Breast epithelium (tissue), 4 donors: ENCODE measurements around the gene SESN1. TPM values are rescaled to one million over a fixed set of nuclear protein-coding genes. Genes with fewer than 3 reads are reported as not detected.

ENCODE experiments used
- DNase-seq, 2 donors: peaks; one replicate each; pipeline ENCODE4 v3.0.0-alpha.2; 2019; ENCODE audit warnings: low spot score in 2 of 2
- H3K27ac ChIP-seq, 2 donors: fragments of 200-600 bp; sonication (generic) in 1 of 2; one replicate each; pipeline ENCODE4 v1.5.1; 2016 to 2019; ENCODE audit warnings: mild to moderate bottlenecking in 1 of 2
- H3K27me3 ChIP-seq, 2 donors: fragments of 200-600 bp; sonication (generic) in 1 of 2; one replicate each; pipeline versions ENCODE4 v1.5.1 to v1.6.0; 2017 to 2019; ENCODE audit warnings: control low read depth in 1 of 2, mild to moderate bottlenecking in 1 of 2
- H3K36me3 ChIP-seq: fragments of 200-600 bp; one replicate; pipeline ENCODE4 v1.5.1; 2019
- H3K4me1 ChIP-seq, 2 donors: fragments of 200-600 bp; sonication (generic); one replicate each; pipeline ENCODE4 v1.5.1; 2016 to 2019; ENCODE audit warnings: control low read depth in 1 of 2
- H3K4me3 ChIP-seq, 3 donors: fragments of 200-600 bp; sonication (generic); 1 replicate in 2 of 3; 2 replicates in 1 of 3; pipeline ENCODE4 v1.5.1; 2016 to 2019; ENCODE audit warnings: mild to moderate bottlenecking in 3 of 3, moderate library complexity in 2 of 3
- H3K9me3 ChIP-seq, 2 donors: fragments of 200-600 bp; sonication (generic) in 1 of 2; one replicate each; pipeline ENCODE4 v1.5.1; 2016 to 2019; ENCODE audit warnings: control low read depth in 1 of 2
- POLR2A ChIP-seq: fragments of 450-650 bp; IDR thresholded peaks from one replicate; pipeline ENCODE4 v1.6.1; 2016; ENCODE audit warnings: antibody characterized with exemption, mild to moderate bottlenecking, moderate library complexity
- POLR2AphosphoS5 ChIP-seq, 3 donors: sonication (generic); formaldehyde crosslinking; IDR thresholded peaks; one replicate each; pipeline ENCODE4 v1.6.1; 2017; ENCODE audit warnings: antibody characterized with exemption in 3 of 3
- intact Hi-C: fragments of 100-400 bp; cut with DNase I; formaldehyde crosslinking; loops from one replicate; pipeline ENCODE4 v1.15.1; 2023; ENCODE audit warnings: low total_unique reads
- total RNA-seq, 3 donors: library from RNA; depleted of rRNA; stranded (reverse); fragments of >200 nt; gene quantifications; one replicate each; pipeline ENCODE4 v1.1.0, GENCODE V29; 2016
- TF ChIP-seq, protein P1 (sequence below), 3 donors: fragments of 450-650 bp; IDR thresholded peaks; one replicate each; pipeline ENCODE4 v1.5.1; 2016 to 2017; ENCODE audit warnings: antibody characterized with exemption in 3 of 3, mild to moderate bottlenecking in 3 of 3, moderate library complexity in 3 of 3

SESN1 gene
- total RNA-seq, 3 donors from 2014 or later: 70.8 to 141 (median 108) TPM

DNA sequence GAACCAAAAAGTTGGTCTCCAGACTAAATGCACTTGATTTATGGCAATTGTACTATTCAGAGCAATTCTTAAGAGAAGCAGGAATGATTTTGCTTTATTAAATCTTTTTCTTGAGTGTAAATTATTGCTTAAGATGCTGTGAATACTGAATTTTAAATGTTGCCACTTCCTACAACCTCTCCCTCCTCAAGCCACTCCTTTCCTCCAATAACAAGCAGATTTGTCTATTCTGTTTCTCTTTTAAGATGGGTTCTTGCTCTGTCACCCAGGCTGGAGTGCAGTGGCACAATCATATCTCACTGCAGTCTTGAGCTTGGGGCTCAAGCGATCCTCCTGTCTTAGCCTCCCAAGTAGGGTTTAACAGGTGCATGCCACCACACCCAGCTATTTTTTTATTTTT lies 65.3 kb downstream of the SESN1 start:
- Histone ChIP-seq H3K36me3 (no peaks in the 10 kb centered on the region), H3K27me3 (no peaks in the 10 kb centered on the region), H3K9me3 (no peaks in the 10 kb centered on the region), H3K4me1 (no peaks in the 10 kb centered on the region), H3K4me3 (no peak overlapping the region), H3K27ac (no peak overlapping the region)
- DNase-seq: no peak
- intact Hi-C loops: no loop called here
- TF ChIP-seq POLR2A (no peak), POLR2AphosphoS5 (IDR thresholded peaks at IDR 0.05) (no peak)
- TF ChIP-seq, protein P1, sequence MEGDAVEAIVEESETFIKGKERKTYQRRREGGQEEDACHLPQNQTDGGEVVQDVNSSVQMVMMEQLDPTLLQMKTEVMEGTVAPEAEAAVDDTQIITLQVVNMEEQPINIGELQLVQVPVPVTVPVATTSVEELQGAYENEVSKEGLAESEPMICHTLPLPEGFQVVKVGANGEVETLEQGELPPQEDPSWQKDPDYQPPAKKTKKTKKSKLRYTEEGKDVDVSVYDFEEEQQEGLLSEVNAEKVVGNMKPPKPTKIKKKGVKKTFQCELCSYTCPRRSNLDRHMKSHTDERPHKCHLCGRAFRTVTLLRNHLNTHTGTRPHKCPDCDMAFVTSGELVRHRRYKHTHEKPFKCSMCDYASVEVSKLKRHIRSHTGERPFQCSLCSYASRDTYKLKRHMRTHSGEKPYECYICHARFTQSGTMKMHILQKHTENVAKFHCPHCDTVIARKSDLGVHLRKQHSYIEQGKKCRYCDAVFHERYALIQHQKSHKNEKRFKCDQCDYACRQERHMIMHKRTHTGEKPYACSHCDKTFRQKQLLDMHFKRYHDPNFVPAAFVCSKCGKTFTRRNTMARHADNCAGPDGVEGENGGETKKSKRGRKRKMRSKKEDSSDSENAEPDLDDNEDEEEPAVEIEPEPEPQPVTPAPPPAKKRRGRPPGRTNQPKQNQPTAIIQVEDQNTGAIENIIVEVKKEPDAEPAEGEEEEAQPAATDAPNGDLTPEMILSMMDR (IDR thresholded peaks at IDR 0.05): no peak

DNA sequence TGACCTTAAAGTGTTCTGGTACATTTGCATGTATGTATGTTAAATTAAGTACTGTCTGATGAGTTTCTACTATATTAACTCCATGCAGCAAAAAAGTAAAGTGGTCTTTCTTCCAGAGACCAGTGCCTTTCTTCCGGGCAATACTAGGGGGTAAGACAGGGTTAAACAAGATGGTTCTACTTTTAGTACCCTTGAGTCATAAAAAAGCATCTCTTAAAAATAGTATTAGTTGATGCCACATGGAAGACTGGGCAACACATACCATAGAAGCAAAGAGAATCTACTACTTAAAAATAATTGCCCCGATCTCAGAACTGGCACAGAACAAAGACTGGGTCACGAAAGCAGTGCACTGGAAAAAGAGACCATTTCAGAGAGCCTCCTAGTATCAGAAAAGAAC lies 66.2 kb downstream of the SESN1 start:
- no peak overlapping the region for H3K4me3 ChIP-seq
- no peak overlapping the region for H3K27ac ChIP-seq
- no peak for DNase-seq
- H3K27me3 ChIP-seq: no peaks in the 10 kb centered on the region
- H3K9me3 ChIP-seq: no peaks in the 10 kb centered on the region
- H3K36me3 ChIP-seq: no peaks in the 10 kb centered on the region
- intact Hi-C loops: no loop called here
- TF ChIP-seq, protein P1 (IDR thresholded peaks at IDR 0.05): no peak
- TF ChIP-seq POLR2AphosphoS5 (IDR thresholded peaks at IDR 0.05): no peak
- no peak for TF ChIP-seq POLR2A
- H3K4me1 ChIP-seq: no peaks in the 10 kb centered on the region

DNA sequence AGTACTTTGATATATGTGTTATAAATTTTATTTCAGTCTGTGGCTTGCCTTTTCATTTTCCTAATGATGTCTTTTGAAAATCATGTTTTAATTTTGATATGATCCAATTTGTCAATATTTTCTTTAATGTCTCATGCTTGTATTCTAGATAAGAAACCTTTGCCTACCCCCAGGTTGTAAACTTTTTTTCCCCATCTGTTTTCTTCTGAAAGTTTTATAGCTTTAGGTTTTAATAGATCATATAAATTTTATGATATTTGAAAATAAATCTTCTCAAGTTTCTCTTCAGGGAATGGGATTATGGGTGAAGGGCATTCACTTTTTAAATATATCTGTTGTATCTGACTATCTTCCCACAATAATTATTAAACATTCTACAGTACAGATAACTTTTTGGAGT lies 66.7 kb downstream of the SESN1 start:
- H3K27me3 ChIP-seq: no peaks in the 10 kb centered on the region
- H3K9me3 ChIP-seq: no peaks in the 10 kb centered on the region
- intact Hi-C loops: no loop called here
- H3K4me1 ChIP-seq: no peaks in the 10 kb centered on the region
- H3K36me3 ChIP-seq: no peaks in the 10 kb centered on the region
- no peak for DNase-seq
- no peak overlapping the region for H3K4me3 ChIP-seq
- H3K27ac ChIP-seq: no peak overlapping the region
- TF ChIP-seq, protein P1 (IDR thresholded peaks at IDR 0.05): no peak
- TF ChIP-seq POLR2AphosphoS5 (IDR thresholded peaks at IDR 0.05) (no peak), POLR2A (no peak)

DNA sequence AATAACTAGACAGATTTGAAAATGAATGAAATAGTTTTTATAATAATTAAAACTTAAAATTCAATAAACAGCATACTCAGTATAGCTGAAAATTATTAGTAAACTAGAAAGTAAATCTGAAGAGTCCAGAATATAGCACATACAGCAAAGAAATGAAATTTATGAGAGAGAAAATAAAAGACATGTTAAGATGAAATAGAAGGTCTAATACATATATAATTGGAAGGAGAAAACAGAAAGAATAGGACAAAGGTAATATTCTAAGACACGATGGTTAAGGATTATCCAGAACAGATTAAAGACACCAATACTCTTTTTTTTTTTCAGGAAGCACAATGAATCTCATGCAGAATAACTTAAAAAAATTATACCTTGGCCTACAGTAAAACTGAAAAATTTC lies 69.0 kb downstream of the SESN1 start:
- TF ChIP-seq POLR2A: no peak
- TF ChIP-seq, protein P1 (IDR thresholded peaks at IDR 0.05): no peak
- TF ChIP-seq POLR2AphosphoS5 (IDR thresholded peaks at IDR 0.05): no peak
- no peak for DNase-seq

DNA sequence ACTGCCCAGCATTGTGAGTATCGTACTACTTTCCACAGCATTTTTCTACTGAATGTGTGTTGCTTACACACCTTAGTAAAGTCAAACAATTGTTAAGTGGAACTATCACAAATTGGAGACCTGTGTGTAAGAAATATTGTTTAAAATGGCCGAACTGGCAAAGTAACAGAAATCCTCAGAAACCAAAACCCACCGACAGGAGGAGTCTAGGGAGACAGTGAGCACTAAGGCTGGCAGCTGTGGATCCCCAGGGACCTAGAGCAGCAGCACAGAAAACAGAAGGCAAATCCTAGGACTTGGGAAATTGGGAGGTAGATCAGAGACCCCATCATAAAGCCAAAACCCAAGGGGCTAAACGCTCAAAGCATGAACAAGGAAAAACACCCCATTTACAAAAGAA lies 69.9 kb downstream of the SESN1 start:
- Histone ChIP-seq H3K4me1 (no peaks in the 10 kb centered on the region), H3K27me3 (no peaks in the 10 kb centered on the region), H3K4me3 (no peak overlapping the region), H3K36me3 (no peaks in the 10 kb centered on the region), H3K27ac (no peak overlapping the region), H3K9me3 (no peaks in the 10 kb centered on the region)
- TF ChIP-seq POLR2AphosphoS5 (IDR thresholded peaks at IDR 0.05) (no peak), POLR2A (no peak)
- TF ChIP-seq, protein P1 (IDR thresholded peaks at IDR 0.05): no peak
- no peak for DNase-seq
- intact Hi-C loops: no loop called here

More for the DNA sequence above, 69.0 kb downstream of the SESN1 start:
- H3K4me1 ChIP-seq: no peaks in the 10 kb centered on the region
- no peak overlapping the region for H3K4me3 ChIP-seq
- no peaks in the 10 kb centered on the region for H3K36me3 ChIP-seq
- H3K9me3 ChIP-seq: no peaks in the 10 kb centered on the region
- H3K27ac ChIP-seq: no peak overlapping the region
- H3K27me3 ChIP-seq: no peaks in the 10 kb centered on the region
- intact Hi-C loops: no loop called here
